ENCODE data around the gene CCDC88A. TPM values are rescaled to one million over a fixed set of nuclear protein-coding genes. Genes with fewer than 3 reads are reported as not detected.

CCDC88A gene
- total and polyA plus RNA-seq, 2 experiments from 2014 or later, result 12.2 to 31.0 TPM

GRCh38 chr2:55400332-55400731 lies 19.3 kb downstream of the CCDC88A start:
- Histone ChIP-seq H4K20me1 (ENCODE audit: insufficient read depth, poor library complexity, severe bottlenecking) (no peaks in the 10 kb centered on the region), H3K27me3 (no peaks in the 10 kb centered on the region), H2AFZ (no peak overlapping the region), H3K36me3 (replicated peaks; ENCODE audit: insufficient read depth, low read depth) (no peaks in the 10 kb centered on the region), H3K79me2 (no peaks in the 10 kb centered on the region), H3K4me2 (no peak overlapping the region), H3K4me3 (no peak overlapping the region), H3K4me1 (ENCODE audit: insufficient read depth) (no peaks in the 10 kb centered on the region), H3K27ac (no peak overlapping the region), H3K9me2 (replicated peaks; ENCODE audit: insufficient read depth) (no peaks in the 10 kb centered on the region), H3K9me3 (ENCODE audit: low read depth) (no peaks in the 10 kb centered on the region)
- WGBS (ENCODE audit: low lambda C conversion rate, missing lambda C conversion rate), result 89% methylated on average over 2 of the region's 2 CpGs
- DNase-seq (ENCODE audit: low spot score), result no peak
- TF ChIP-seq, protein P1, sequence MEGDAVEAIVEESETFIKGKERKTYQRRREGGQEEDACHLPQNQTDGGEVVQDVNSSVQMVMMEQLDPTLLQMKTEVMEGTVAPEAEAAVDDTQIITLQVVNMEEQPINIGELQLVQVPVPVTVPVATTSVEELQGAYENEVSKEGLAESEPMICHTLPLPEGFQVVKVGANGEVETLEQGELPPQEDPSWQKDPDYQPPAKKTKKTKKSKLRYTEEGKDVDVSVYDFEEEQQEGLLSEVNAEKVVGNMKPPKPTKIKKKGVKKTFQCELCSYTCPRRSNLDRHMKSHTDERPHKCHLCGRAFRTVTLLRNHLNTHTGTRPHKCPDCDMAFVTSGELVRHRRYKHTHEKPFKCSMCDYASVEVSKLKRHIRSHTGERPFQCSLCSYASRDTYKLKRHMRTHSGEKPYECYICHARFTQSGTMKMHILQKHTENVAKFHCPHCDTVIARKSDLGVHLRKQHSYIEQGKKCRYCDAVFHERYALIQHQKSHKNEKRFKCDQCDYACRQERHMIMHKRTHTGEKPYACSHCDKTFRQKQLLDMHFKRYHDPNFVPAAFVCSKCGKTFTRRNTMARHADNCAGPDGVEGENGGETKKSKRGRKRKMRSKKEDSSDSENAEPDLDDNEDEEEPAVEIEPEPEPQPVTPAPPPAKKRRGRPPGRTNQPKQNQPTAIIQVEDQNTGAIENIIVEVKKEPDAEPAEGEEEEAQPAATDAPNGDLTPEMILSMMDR (IDR thresholded peaks at IDR 0.05; ENCODE audit: poor library complexity), result no peak
- no peak for TF ChIP-seq EZH2 (IDR thresholded peaks at IDR 0.05; ENCODE audit: borderline replicate concordance)
- TF ChIP-seq EZH2phosphoT487 (IDR thresholded peaks at IDR 0.05; ENCODE audit: low read depth, severe bottlenecking, unreplicated experiment), result no peak

GRCh38 chr2:55399815-55400214 lies 19.8 kb downstream of the CCDC88A start:
- Histone ChIP-seq H3K4me2 (no peak overlapping the region), H3K79me2 (no peaks in the 10 kb centered on the region), H4K20me1 (ENCODE audit: insufficient read depth, poor library complexity, severe bottlenecking) (no peaks in the 10 kb centered on the region), H3K9me3 (ENCODE audit: low read depth) (no peaks in the 10 kb centered on the region), H2AFZ (no peak overlapping the region), H3K9me2 (replicated peaks; ENCODE audit: insufficient read depth) (no peaks in the 10 kb centered on the region), H3K36me3 (replicated peaks; ENCODE audit: insufficient read depth, low read depth) (no peaks in the 10 kb centered on the region), H3K4me3 (no peak overlapping the region), H3K27ac (no peak overlapping the region), H3K4me1 (ENCODE audit: insufficient read depth) (no peaks in the 10 kb centered on the region), H3K27me3 (no peaks in the 10 kb centered on the region)
- TF ChIP-seq EZH2phosphoT487 (IDR thresholded peaks at IDR 0.05; ENCODE audit: low read depth, severe bottlenecking, unreplicated experiment) (no peak), EZH2 (IDR thresholded peaks at IDR 0.05; ENCODE audit: borderline replicate concordance) (no peak)
- TF ChIP-seq, protein P1 (IDR thresholded peaks at IDR 0.05; ENCODE audit: poor library complexity), result no peak
- no peak for DNase-seq (ENCODE audit: low spot score)

- no peaks in the 10 kb centered on the region for H3K4me1 ChIP-seq (ENCODE audit: insufficient read depth)
- no peaks in the 10 kb centered on the region for H3K36me3 ChIP-seq (replicated peaks; ENCODE audit: insufficient read depth, low read depth)
- no peaks in the 10 kb centered on the region for H3K9me2 ChIP-seq (replicated peaks; ENCODE audit: insufficient read depth)
- H3K9me3 ChIP-seq (ENCODE audit: low read depth), result no peaks in the 10 kb centered on the region
- TF ChIP-seq EZH2 (IDR thresholded peaks at IDR 0.05; ENCODE audit: borderline replicate concordance) (no peak), EZH2phosphoT487 (IDR thresholded peaks at IDR 0.05; ENCODE audit: low read depth, severe bottlenecking, unreplicated experiment) (no peak)
- TF ChIP-seq, protein P1 (IDR thresholded peaks at IDR 0.05; ENCODE audit: poor library complexity), result no peak
- no peak for DNase-seq (ENCODE audit: low spot score)
- no peaks in the 10 kb centered on the region for H3K79me2 ChIP-seq
- H2AFZ ChIP-seq, result no peak overlapping the region
- no peak overlapping the region for H3K4me3 ChIP-seq
- H4K20me1 ChIP-seq (ENCODE audit: insufficient read depth, poor library complexity, severe bottlenecking), result no peaks in the 10 kb centered on the region
- H3K27me3 ChIP-seq, result no peaks in the 10 kb centered on the region
- WGBS (ENCODE audit: low lambda C conversion rate, missing lambda C conversion rate), result 87% methylated on average over 2 of the region's 2 CpGs
- H3K4me2 ChIP-seq, result no peak overlapping the region
- H3K27ac ChIP-seq, result no peak overlapping the region
These were observed 23.7 kb downstream of the CCDC88A start for GRCh38 chr2:55395724-55396605.

Measured in hepatocyte (in vitro differentiated cells).